ENCODE measurements around the gene NOC4L. TPM values are rescaled to one million over a fixed set of nuclear protein-coding genes. Genes with fewer than 3 reads are reported as not detected.

NOC4L gene
- polyA plus RNA-seq, 1 of the 3 experiments (the other 2 are of a cell fraction), result 12.9 TPM

DNA sequence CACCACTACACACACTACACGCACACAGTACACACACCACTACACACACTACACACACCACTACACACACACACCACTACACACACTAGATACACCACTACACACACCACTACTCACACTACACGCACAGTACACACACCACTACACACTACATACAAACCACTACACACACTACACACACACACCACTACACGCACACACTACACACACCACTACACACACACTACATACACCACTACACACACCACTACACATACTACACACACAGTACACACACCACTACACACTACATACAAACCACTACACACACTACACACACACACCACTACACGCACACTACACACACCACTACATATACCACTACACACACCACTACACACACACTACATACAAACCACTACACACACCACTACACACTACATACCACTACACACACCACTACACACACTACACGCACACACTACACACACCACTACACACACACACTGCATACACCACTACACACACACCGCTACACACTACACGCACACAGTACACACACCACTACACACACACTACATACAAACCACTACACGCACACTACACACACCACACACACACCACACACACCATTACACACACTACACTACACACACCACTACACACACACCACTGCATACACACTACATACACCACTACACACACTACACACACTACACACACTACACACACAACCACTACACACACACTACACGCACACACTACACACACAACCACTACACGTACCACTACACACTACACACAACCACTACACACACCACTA lies 11.7 kb downstream of the NOC4L start:
- Histone ChIP-seq H2AFZ (ENCODE audit: low read depth) (no peak overlapping the region), H3K79me2 (ENCODE audit: insufficient read depth) (no peaks in the 10 kb centered on the region), H3K27me3 (ENCODE audit: insufficient read depth) (no peaks in the 10 kb centered on the region), H3K9me3 (no peaks in the 10 kb centered on the region), H3K36me3 (replicated peaks in 1 of 2; ENCODE audit: control insufficient read depth in 1 of 2, insufficient read depth in 2 of 2, low read length in 1 of 2) (peaks cover 0 to 8% of the 10 kb centered on the region in 2 experiments), H3K4me1 (ENCODE audit: control insufficient read depth in 1 of 2, insufficient read depth in 2 of 2, low read depth in 1 of 2, low read length in 1 of 2) (no peaks in the 10 kb centered on the region), H3K9me2 (no peaks in the 10 kb centered on the region), H3K4me2 (no peak overlapping the region), H3K9ac (no peak overlapping the region), H4K20me1 (ENCODE audit: insufficient read depth) (0 out of 2 replicates have a peak, but pooled peaks cover 3% of the 10 kb centered on the region), H3K27ac (ENCODE audit: low read depth in 2 of 2, low read length in 1 of 2) (no peak overlapping the region), H3K4me3 (ENCODE audit: low read depth in 2 of 2, low read length in 1 of 2) (no peak overlapping the region), H3F3A (replicated peaks; ENCODE audit: insufficient read depth) (peaks cover 15% of the 10 kb centered on the region)
- POLR2A ChIA-PET, result no interaction called here
- WGBS (ENCODE audit: low lambda C conversion rate), result 89% methylated on average over 10 of the region's 10 CpGs
- no peak for DNase-seq
- CTCF ChIA-PET, result interaction anchor here (1.1 kb wide), 1 partner anchor 63 kb away, joined by 5 read pairs; no protein-coding TSS in a partner anchor
- TF ChIP-seq, protein P1, sequence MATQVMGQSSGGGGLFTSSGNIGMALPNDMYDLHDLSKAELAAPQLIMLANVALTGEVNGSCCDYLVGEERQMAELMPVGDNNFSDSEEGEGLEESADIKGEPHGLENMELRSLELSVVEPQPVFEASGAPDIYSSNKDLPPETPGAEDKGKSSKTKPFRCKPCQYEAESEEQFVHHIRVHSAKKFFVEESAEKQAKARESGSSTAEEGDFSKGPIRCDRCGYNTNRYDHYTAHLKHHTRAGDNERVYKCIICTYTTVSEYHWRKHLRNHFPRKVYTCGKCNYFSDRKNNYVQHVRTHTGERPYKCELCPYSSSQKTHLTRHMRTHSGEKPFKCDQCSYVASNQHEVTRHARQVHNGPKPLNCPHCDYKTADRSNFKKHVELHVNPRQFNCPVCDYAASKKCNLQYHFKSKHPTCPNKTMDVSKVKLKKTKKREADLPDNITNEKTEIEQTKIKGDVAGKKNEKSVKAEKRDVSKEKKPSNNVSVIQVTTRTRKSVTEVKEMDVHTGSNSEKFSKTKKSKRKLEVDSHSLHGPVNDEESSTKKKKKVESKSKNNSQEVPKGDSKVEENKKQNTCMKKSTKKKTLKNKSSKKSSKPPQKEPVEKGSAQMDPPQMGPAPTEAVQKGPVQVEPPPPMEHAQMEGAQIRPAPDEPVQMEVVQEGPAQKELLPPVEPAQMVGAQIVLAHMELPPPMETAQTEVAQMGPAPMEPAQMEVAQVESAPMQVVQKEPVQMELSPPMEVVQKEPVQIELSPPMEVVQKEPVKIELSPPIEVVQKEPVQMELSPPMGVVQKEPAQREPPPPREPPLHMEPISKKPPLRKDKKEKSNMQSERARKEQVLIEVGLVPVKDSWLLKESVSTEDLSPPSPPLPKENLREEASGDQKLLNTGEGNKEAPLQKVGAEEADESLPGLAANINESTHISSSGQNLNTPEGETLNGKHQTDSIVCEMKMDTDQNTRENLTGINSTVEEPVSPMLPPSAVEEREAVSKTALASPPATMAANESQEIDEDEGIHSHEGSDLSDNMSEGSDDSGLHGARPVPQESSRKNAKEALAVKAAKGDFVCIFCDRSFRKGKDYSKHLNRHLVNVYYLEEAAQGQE (IDR thresholded peaks at IDR 0.05; ENCODE audit: low read depth, low read length), result no peak
- no peak for TF ChIP-seq POLR2AphosphoS5 (IDR thresholded peaks at IDR 0.05; ENCODE audit: low read depth, low read length)
- no peak for TF ChIP-seq FOSL2 (IDR thresholded peaks at IDR 0.05; ENCODE audit: borderline replicate concordance, low read depth)
- no peak for TF ChIP-seq EZH2phosphoT487 (IDR thresholded peaks at IDR 0.05; ENCODE audit: borderline replicate concordance, low read depth)
- TF ChIP-seq RFX5 (IDR thresholded peaks at IDR 0.05; ENCODE audit: low read length), result no peak
- no peak for TF ChIP-seq GABPA (IDR thresholded peaks at IDR 0.05; ENCODE audit: low read depth)
- no peak for TF ChIP-seq RAD21 (IDR thresholded peaks at IDR 0.05; ENCODE audit: low read length)

DNA sequence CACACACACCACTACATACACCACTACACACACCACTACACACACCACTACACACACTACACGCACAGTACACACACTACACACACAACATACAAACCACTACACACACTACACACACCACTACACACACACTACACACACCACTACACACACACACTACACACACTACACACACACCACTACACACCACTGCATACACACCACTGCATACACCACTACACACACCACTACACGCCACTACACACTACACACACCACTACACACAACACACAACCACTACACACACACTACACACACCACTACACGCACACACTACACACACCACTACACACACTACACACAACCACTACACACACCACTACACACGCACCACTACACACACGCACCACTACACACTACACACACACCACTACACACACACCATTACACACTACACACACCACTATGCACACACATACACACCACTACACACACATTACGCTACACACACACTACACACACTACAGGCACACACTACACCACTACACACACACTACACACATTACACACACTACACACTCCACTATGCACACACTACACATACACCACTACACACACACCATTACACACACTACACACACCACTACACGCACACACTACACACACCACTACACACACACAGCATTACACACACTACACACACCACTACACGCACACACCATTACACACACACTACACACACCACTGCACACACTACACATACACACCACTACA lies 12.5 kb downstream of the NOC4L start:
- DNase-seq, result no peak
- POLR2A ChIA-PET, result no interaction called here

More for the DNA sequence above, 12.5 kb downstream of the NOC4L start:
- H3K4me1 ChIP-seq (ENCODE audit: control insufficient read depth in 1 of 2, insufficient read depth in 2 of 2, low read depth in 1 of 2, low read length in 1 of 2), result no peaks in the 10 kb centered on the region
- no peak overlapping the region for H2AFZ ChIP-seq (ENCODE audit: low read depth)
- CTCF ChIA-PET, result no interaction called here
- no peaks in the 10 kb centered on the region for H3K79me2 ChIP-seq (ENCODE audit: insufficient read depth)
- 0 out of 2 replicates have a peak, but pooled peaks cover 3% of the 10 kb centered on the region for H4K20me1 ChIP-seq (ENCODE audit: insufficient read depth)
- TF ChIP-seq, protein P2, sequence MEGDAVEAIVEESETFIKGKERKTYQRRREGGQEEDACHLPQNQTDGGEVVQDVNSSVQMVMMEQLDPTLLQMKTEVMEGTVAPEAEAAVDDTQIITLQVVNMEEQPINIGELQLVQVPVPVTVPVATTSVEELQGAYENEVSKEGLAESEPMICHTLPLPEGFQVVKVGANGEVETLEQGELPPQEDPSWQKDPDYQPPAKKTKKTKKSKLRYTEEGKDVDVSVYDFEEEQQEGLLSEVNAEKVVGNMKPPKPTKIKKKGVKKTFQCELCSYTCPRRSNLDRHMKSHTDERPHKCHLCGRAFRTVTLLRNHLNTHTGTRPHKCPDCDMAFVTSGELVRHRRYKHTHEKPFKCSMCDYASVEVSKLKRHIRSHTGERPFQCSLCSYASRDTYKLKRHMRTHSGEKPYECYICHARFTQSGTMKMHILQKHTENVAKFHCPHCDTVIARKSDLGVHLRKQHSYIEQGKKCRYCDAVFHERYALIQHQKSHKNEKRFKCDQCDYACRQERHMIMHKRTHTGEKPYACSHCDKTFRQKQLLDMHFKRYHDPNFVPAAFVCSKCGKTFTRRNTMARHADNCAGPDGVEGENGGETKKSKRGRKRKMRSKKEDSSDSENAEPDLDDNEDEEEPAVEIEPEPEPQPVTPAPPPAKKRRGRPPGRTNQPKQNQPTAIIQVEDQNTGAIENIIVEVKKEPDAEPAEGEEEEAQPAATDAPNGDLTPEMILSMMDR (IDR thresholded peaks at IDR 0.05), result no peak
- TF ChIP-seq SMC3 (IDR thresholded peaks at IDR 0.05; ENCODE audit: low read depth, low read length), result no peak
- no peak for TF ChIP-seq FOXM1 (IDR thresholded peaks at IDR 0.05; ENCODE audit: low read depth)
- TF ChIP-seq CHD2 (IDR thresholded peaks at IDR 0.05; ENCODE audit: low read length, partially characterized antibody), result no peak
- TF ChIP-seq, protein P3, sequence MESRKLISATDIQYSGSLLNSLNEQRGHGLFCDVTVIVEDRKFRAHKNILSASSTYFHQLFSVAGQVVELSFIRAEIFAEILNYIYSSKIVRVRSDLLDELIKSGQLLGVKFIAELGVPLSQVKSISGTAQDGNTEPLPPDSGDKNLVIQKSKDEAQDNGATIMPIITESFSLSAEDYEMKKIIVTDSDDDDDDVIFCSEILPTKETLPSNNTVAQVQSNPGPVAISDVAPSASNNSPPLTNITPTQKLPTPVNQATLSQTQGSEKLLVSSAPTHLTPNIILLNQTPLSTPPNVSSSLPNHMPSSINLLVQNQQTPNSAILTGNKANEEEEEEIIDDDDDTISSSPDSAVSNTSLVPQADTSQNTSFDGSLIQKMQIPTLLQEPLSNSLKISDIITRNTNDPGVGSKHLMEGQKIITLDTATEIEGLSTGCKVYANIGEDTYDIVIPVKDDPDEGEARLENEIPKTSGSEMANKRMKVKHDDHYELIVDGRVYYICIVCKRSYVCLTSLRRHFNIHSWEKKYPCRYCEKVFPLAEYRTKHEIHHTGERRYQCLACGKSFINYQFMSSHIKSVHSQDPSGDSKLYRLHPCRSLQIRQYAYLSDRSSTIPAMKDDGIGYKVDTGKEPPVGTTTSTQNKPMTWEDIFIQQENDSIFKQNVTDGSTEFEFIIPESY (IDR thresholded peaks at IDR 0.05; ENCODE audit: borderline replicate concordance, low read depth), result no peak
- TF ChIP-seq, protein P4, sequence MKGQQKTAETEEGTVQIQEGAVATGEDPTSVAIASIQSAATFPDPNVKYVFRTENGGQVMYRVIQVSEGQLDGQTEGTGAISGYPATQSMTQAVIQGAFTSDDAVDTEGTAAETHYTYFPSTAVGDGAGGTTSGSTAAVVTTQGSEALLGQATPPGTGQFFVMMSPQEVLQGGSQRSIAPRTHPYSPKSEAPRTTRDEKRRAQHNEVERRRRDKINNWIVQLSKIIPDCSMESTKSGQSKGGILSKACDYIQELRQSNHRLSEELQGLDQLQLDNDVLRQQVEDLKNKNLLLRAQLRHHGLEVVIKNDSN (IDR thresholded peaks at IDR 0.05; ENCODE audit: borderline replicate concordance, low read depth), result no peak
- no peak overlapping the region for H3K9ac ChIP-seq
- H3F3A ChIP-seq (replicated peaks; ENCODE audit: insufficient read depth), result peaks cover 15% of the 10 kb centered on the region
- no peaks in the 10 kb centered on the region for H3K9me3 ChIP-seq
- H3K36me3 ChIP-seq (replicated peaks in 1 of 2; ENCODE audit: control insufficient read depth in 1 of 2, insufficient read depth in 2 of 2, low read length in 1 of 2), result peaks cover 0 to 3% of the 10 kb centered on the region in 2 experiments
- no peaks in the 10 kb centered on the region for H3K27me3 ChIP-seq (ENCODE audit: insufficient read depth)
- no peak overlapping the region for H3K4me3 ChIP-seq (ENCODE audit: low read depth in 2 of 2, low read length in 1 of 2)
- 81% methylated on average over 8 of the region's 8 CpGs for WGBS (ENCODE audit: low lambda C conversion rate)
- no peak overlapping the region for H3K4me2 ChIP-seq
- H3K9me2 ChIP-seq, result no peaks in the 10 kb centered on the region
- H3K27ac ChIP-seq (ENCODE audit: low read depth in 2 of 2, low read length in 1 of 2), result no peak overlapping the region

All from SK-N-SH (cell line).